Breast epithelium (tissue), 3 donors: ENCODE measurements around the gene HSPBAP1.

ENCODE experiments used
- POLR2A ChIP-seq: fragments of 450-650 bp; IDR thresholded peaks from one replicate; pipeline ENCODE4 v1.6.1; 2016; ENCODE audit warnings: antibody characterized with exemption, mild to moderate bottlenecking, moderate library complexity
- POLR2AphosphoS5 ChIP-seq, 3 donors: sonication (generic); formaldehyde crosslinking; IDR thresholded peaks; one replicate each; pipeline ENCODE4 v1.6.1; 2017; ENCODE audit warnings: antibody characterized with exemption in 3 of 3
- TF ChIP-seq, protein P1 (sequence below), 3 donors: fragments of 450-650 bp; IDR thresholded peaks; one replicate each; pipeline ENCODE4 v1.5.1; 2016 to 2017; ENCODE audit warnings: antibody characterized with exemption in 3 of 3, mild to moderate bottlenecking in 3 of 3, moderate library complexity in 3 of 3

DNA sequence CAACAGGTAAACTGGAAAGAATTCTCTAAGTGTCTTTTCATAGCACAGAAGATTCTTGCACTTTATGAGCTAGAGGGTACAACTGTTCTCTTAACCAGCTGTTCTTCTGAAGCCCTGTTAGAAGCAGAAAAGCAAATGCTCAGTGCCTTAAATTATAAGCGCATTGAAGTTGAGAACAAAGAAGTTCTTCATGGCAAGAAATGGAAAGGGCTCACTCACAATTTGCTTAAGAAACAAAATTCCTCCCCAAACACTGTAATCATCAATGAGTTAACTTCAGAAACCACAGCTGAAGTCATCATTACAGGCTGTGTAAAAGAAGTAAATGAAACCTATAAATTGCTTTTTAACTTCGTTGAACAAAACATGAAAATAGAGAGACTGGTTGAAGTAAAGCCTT, 93.4 kb downstream of the HSPBAP1 start:
- TF ChIP-seq, protein P1, sequence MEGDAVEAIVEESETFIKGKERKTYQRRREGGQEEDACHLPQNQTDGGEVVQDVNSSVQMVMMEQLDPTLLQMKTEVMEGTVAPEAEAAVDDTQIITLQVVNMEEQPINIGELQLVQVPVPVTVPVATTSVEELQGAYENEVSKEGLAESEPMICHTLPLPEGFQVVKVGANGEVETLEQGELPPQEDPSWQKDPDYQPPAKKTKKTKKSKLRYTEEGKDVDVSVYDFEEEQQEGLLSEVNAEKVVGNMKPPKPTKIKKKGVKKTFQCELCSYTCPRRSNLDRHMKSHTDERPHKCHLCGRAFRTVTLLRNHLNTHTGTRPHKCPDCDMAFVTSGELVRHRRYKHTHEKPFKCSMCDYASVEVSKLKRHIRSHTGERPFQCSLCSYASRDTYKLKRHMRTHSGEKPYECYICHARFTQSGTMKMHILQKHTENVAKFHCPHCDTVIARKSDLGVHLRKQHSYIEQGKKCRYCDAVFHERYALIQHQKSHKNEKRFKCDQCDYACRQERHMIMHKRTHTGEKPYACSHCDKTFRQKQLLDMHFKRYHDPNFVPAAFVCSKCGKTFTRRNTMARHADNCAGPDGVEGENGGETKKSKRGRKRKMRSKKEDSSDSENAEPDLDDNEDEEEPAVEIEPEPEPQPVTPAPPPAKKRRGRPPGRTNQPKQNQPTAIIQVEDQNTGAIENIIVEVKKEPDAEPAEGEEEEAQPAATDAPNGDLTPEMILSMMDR (IDR thresholded peaks at IDR 0.05): no peak
- TF ChIP-seq POLR2A (no peak), POLR2AphosphoS5 (IDR thresholded peaks at IDR 0.05) (no peak)
